Endodermal cell (in vitro differentiated cells): Measurements from ENCODE around the gene C6orf52. TPM values are rescaled to one million over a fixed set of nuclear protein-coding genes. Genes with fewer than 3 reads are reported as not detected.

Experiments
- DNase-seq: peaks from one replicate; pipeline ENCODE4 v3.0.0-alpha.2; 2017
- H3K27ac ChIP-seq: 2 replicates; pipeline ENCODE4 v1.5.1; 2013; ENCODE audit warnings: mild to moderate bottlenecking, low read depth, low read length, moderate library complexity
- H3K27me3 ChIP-seq: 2 replicates; pipeline ENCODE4 v1.6.1; 2013; ENCODE audit warnings: mild to moderate bottlenecking, low read length, moderate library complexity; ENCODE audit not compliant: insufficient read depth, control insufficient read depth, poor library complexity, severe bottlenecking
- H3K36me3 ChIP-seq: 2 replicates; pipeline ENCODE4 v1.7.0; 2013; ENCODE audit warnings: mild to moderate bottlenecking, low read length, moderate library complexity; ENCODE audit not compliant: control insufficient read depth, insufficient read depth
- H3K4me1 ChIP-seq: one replicate; pipeline ENCODE4 v1.7.0; 2013; ENCODE audit warnings: low read length; ENCODE audit not compliant: control insufficient read depth, insufficient read depth
- H3K4me3 ChIP-seq: 2 replicates; pipeline ENCODE4 v1.5.1; 2013; ENCODE audit warnings: mild to moderate bottlenecking, low read length, moderate library complexity
- H3K9ac ChIP-seq: 2 replicates; pipeline ENCODE4 v1.6.1; 2013; ENCODE audit warnings: mild to moderate bottlenecking, low read length, moderate library complexity; ENCODE audit not compliant: poor library complexity, severe bottlenecking; ENCODE audit errors: extremely low read depth
- H3K9me3 ChIP-seq: 2 replicates; pipeline ENCODE4 v1.6.1; 2013; ENCODE audit warnings: mild to moderate bottlenecking, low read length, moderate library complexity; ENCODE audit not compliant: control insufficient read depth
- H3K27ac Mint-ChIP-seq: 2 replicates; pipeline ENCODE4 v1.8.0; 2020; ENCODE audit warnings: mixed read lengths
- H3K27me3 Mint-ChIP-seq: 2 replicates; pipeline ENCODE4 v1.8.0; 2021; ENCODE audit warnings: mild to moderate bottlenecking, mixed read lengths; ENCODE audit not compliant: insufficient read depth
- H3K36me3 Mint-ChIP-seq: 2 replicates; pipeline ENCODE4 v1.8.0; 2020; ENCODE audit warnings: low read depth, mixed read lengths
- H3K4me1 Mint-ChIP-seq: 2 replicates; pipeline ENCODE4 v1.8.0; 2020; ENCODE audit warnings: mixed read lengths
- H3K4me3 Mint-ChIP-seq: 2 replicates; pipeline ENCODE4 v1.8.0; 2020; ENCODE audit warnings: mild to moderate bottlenecking, moderate library complexity, mixed read lengths
- H3K9me3 Mint-ChIP-seq: 2 replicates; pipeline ENCODE4 v1.8.0; 2020; ENCODE audit warnings: mild to moderate bottlenecking, mixed read lengths
- CTCF ChIP-seq: fragments of 200-600 bp; sonication (generic); conservative IDR thresholded peaks from 2 replicates; pipeline ENCODE4 v1.5.0; 2021; ENCODE audit warnings: antibody characterized with exemption, mild to moderate bottlenecking
- whole genome bisulfite sequencing, 2 experiments: methylation state at CpG; one replicate each; pipeline versions ENCODE4 v1.1.5 to v1.1.7; 2013; ENCODE audit warnings: missing lambda C conversion rate in 2 of 2, mixed read lengths in 1 of 2; ENCODE audit not compliant: insufficient coverage in 1 of 2, insufficient read length in 1 of 2; 5-methylcytosine and 5-hydroxymethylcytosine counted together
- total RNA-seq, 2 donors: library from RNA; stranded (reverse); fragmentation: NEBNext Ultra II Directional in 1 of 2; extraction: Animal tissue kit (Norgen Biotek cat#: 25700) in 1 of 2; gene quantifications; 2 replicates in 1 of 2; 3 replicates in 1 of 2; pipeline ENCODE4 v1.2.1, GENCODE V29; 2021

The C6orf52 gene
- total RNA-seq, 2 donors from 2014 or later: 1.7 to 1.9 TPM

- Mint-ChIP-seq H3K4me1 (peaks cover 40% of the 10 kb centered on the region), H3K27ac (peak overlapping the region; percentile 78), H3K36me3 (peaks cover 37% of the 10 kb centered on the region), H3K27me3 (no peaks in the 10 kb centered on the region), H3K4me3 (peak overlapping the region; percentile 94), H3K9me3 (peaks cover 10% of the 10 kb centered on the region)
- no peaks in the 10 kb centered on the region for H3K27me3 ChIP-seq
- no peaks in the 10 kb centered on the region for H3K9me3 ChIP-seq
- peak overlapping the region; percentile 96 for H3K4me3 ChIP-seq
- 87 to 90% methylated on average over 3 to 6 of the region's 6 CpGs for WGBS, 2 experiments
- no peak overlapping the region for H3K9ac ChIP-seq
- H3K4me1 ChIP-seq: peaks cover 8% of the 10 kb centered on the region
- no peak for DNase-seq
- no peak overlapping the region for H3K27ac ChIP-seq
- H3K36me3 ChIP-seq: peaks cover 50% of the 10 kb centered on the region
- no peak for TF ChIP-seq CTCF
Measured at GRCh38 chr6:10725044-10725443, 30.6 kb upstream of the C6orf52 start.

GRCh38 chr6:10723567-10723881 is 29.1 kb upstream of the C6orf52 start:
- H3K36me3 ChIP-seq: peaks cover 36% of the 10 kb centered on the region
- Mint-ChIP-seq H3K9me3 (peaks cover 23% of the 10 kb centered on the region), H3K36me3 (peaks cover 30% of the 10 kb centered on the region), H3K4me3 (peak overlapping the region; percentile 94), H3K27me3 (no peaks in the 10 kb centered on the region), H3K4me1 (peaks cover 40% of the 10 kb centered on the region), H3K27ac (peak overlapping the region; percentile 98)
- TF ChIP-seq CTCF: no peak
- DNase-seq: no peak
- H3K27ac ChIP-seq: no peak overlapping the region
- H3K9me3 ChIP-seq: peaks cover 13% of the 10 kb centered on the region
- H3K9ac ChIP-seq: peak overlapping the region; percentile 84
- WGBS, 2 experiments: 42 to 44% methylated on average over 7 of the region's 7 CpGs
- H3K4me1 ChIP-seq: peaks cover 8% of the 10 kb centered on the region
- no peaks in the 10 kb centered on the region for H3K27me3 ChIP-seq
- H3K4me3 ChIP-seq: peak overlapping the region; percentile 96

GRCh38 chr6:10722820-10723566 is 28.6 kb upstream of the C6orf52 start, which contains the start of gene TMEM14C:
TMEM14C (plus strand) TSS chr6:10723070; CDS start chr6:10724614, 1,544 bp downstream.
- Histone ChIP-seq H3K4me1 (peaks cover 8% of the 10 kb centered on the region), H3K27me3 (no peaks in the 10 kb centered on the region), H3K9ac (peak within 1 kb of the TSS; percentile 84), H3K27ac (peak within 1 kb of the TSS; percentile 81), H3K9me3 (peaks cover 18% of the 10 kb centered on the region), H3K4me3 (peak within 1 kb of the TSS; percentile 96), H3K36me3 (peaks cover 31% of the 10 kb centered on the region)
- peak within 1 kb of the TSS; percentile 94 for H3K4me3 Mint-ChIP-seq
- H3K27ac Mint-ChIP-seq: peak within 1 kb of the TSS; percentile 98
- H3K4me1 Mint-ChIP-seq: peaks cover 40% of the 10 kb centered on the region
- TF ChIP-seq CTCF: no peak
- peaks cover 25% of the 10 kb centered on the region for H3K9me3 Mint-ChIP-seq
- 0 to 3% methylated on average over 19 to 55 of the region's 55 CpGs for WGBS, 2 experiments
- peaks cover 25% of the 10 kb centered on the region for H3K36me3 Mint-ChIP-seq
- peak; percentile 99 for DNase-seq
- no peaks in the 10 kb centered on the region for H3K27me3 Mint-ChIP-seq
